ENCODE results near the gene KCNJ8. TPM values are rescaled to one million over a fixed set of nuclear protein-coding genes. Genes with fewer than 3 reads are reported as not detected.

Gene KCNJ8
- total RNA-seq, 4 donors from 2014 or later: 5.4 to 47.1 (median 12.6) TPM

- no peaks in the 10 kb centered on the region for H3K36me3 ChIP-seq
- H3K4me3 ChIP-seq: no peak overlapping the region
- intact Hi-C loops (cut with DNase I; ENCODE audit: low total_unique reads): no loop called here
- ATAC-seq (no peak), DNase-seq (no peak)
- in situ Hi-C loops (cut with MboI; ENCODE audit: low sequenced_read_pairs in 4 of 4): no loop called here
- no peaks in the 10 kb centered on the region for H3K9me3 ChIP-seq
- no peaks in the 10 kb centered on the region for H3K4me1 ChIP-seq
- H3K27ac ChIP-seq: peak overlapping the region in 2 of 4 donors; percentile 9 to 28
- TF ChIP-seq POLR2A (IDR thresholded peaks at IDR 0.05) (no peak), CTCF (IDR thresholded peaks at IDR 0.05 in 4 of 5, conservative IDR thresholded peaks at IDR 0.05 in 1 of 5) (no peak)
- H3K27me3 ChIP-seq: peaks cover 0 to 5% (median 2%) of the 10 kb centered on the region in 3 donors
Observed at GRCh38 chr12:21769307-21769706, 5.2 kb downstream of the KCNJ8 start.

- no peaks in the 10 kb centered on the region for H3K27me3 ChIP-seq
- in situ Hi-C loops (cut with MboI; ENCODE audit: low sequenced_read_pairs in 4 of 4): no loop called here
- DNase-seq (no peak), ATAC-seq (no peak)
- H3K27ac ChIP-seq: no peak overlapping the region
- no peaks in the 10 kb centered on the region for H3K9me3 ChIP-seq
- no peak overlapping the region for H3K4me3 ChIP-seq
- H3K36me3 ChIP-seq: no peaks in the 10 kb centered on the region
- intact Hi-C loops (cut with DNase I; ENCODE audit: low total_unique reads): no loop called here
- TF ChIP-seq POLR2A (IDR thresholded peaks at IDR 0.05) (no peak), CTCF (IDR thresholded peaks at IDR 0.05 in 4 of 5, conservative IDR thresholded peaks at IDR 0.05 in 1 of 5) (no peak)
- no peaks in the 10 kb centered on the region for H3K4me1 ChIP-seq
Observed at GRCh38 chr12:21766403-21766802, 8.1 kb downstream of the KCNJ8 start.

GRCh38 chr12:21764950-21765349 lies 9.6 kb downstream of the KCNJ8 start:
- no peaks in the 10 kb centered on the region for H3K36me3 ChIP-seq
- intact Hi-C loops (cut with DNase I; ENCODE audit: low total_unique reads) (no loop called here), in situ Hi-C loops (cut with MboI; ENCODE audit: low sequenced_read_pairs in 4 of 4) (no loop called here)
- TF ChIP-seq POLR2A (IDR thresholded peaks at IDR 0.05) (no peak), CTCF (IDR thresholded peaks at IDR 0.05 in 4 of 5, conservative IDR thresholded peaks at IDR 0.05 in 1 of 5) (no peak)
- ATAC-seq (no peak), DNase-seq (no peak)
- no peak overlapping the region for H3K4me3 ChIP-seq
- H3K9me3 ChIP-seq: no peaks in the 10 kb centered on the region
- no peaks in the 10 kb centered on the region for H3K4me1 ChIP-seq
- H3K27ac ChIP-seq: no peak overlapping the region
- H3K27me3 ChIP-seq: no peaks in the 10 kb centered on the region

GRCh38 chr12:21764065-21764464 lies 10.4 kb downstream of the KCNJ8 start:
- TF ChIP-seq CTCF (IDR thresholded peaks at IDR 0.05 in 4 of 5, conservative IDR thresholded peaks at IDR 0.05 in 1 of 5) (no peak), POLR2A (IDR thresholded peaks at IDR 0.05) (no peak)
- Histone ChIP-seq H3K36me3 (no peaks in the 10 kb centered on the region), H3K4me1 (no peaks in the 10 kb centered on the region), H3K27ac (no peak overlapping the region), H3K27me3 (no peaks in the 10 kb centered on the region), H3K9me3 (no peaks in the 10 kb centered on the region), H3K4me3 (no peak overlapping the region)
- intact Hi-C loops (cut with DNase I; ENCODE audit: low total_unique reads): no loop called here
- DNase-seq (no peak), ATAC-seq (no peak)
- in situ Hi-C loops (cut with MboI; ENCODE audit: low sequenced_read_pairs in 4 of 4): no loop called here

GRCh38 chr12:21763531-21763930 lies 11.0 kb downstream of the KCNJ8 start:
- Histone ChIP-seq H3K36me3 (no peaks in the 10 kb centered on the region), H3K9me3 (no peaks in the 10 kb centered on the region), H3K27me3 (no peaks in the 10 kb centered on the region), H3K4me3 (no peak overlapping the region), H3K4me1 (no peaks in the 10 kb centered on the region), H3K27ac (no peak overlapping the region)
- TF ChIP-seq POLR2A (IDR thresholded peaks at IDR 0.05) (no peak), CTCF (IDR thresholded peaks at IDR 0.05 in 4 of 5, conservative IDR thresholded peaks at IDR 0.05 in 1 of 5) (no peak)
- no peak for ATAC-seq
- intact Hi-C loops (cut with DNase I; ENCODE audit: low total_unique reads): no loop called here
- DNase-seq: no peak
- in situ Hi-C loops (cut with MboI; ENCODE audit: low sequenced_read_pairs in 4 of 4): no loop called here

Data from gastrocnemius medialis (tissue), 4 donors.